Astrocyte of the hippocampus (primary cell): ENCODE data around the gene GRK5.
A peak's percentile ranks its signal among the peaks of the same experiment; 100 is the strongest.

ENCODE experiments used
- DNase-seq: peaks from one replicate; pipeline ENCODE4 v3.0.0; 2011; ENCODE audit warnings: low read depth, low spot score

Gene GRK5

GRCh38 chr10:119198438-119198837 is 8.9 kb upstream of the GRK5 start:
- no peak for DNase-seq

DNA sequence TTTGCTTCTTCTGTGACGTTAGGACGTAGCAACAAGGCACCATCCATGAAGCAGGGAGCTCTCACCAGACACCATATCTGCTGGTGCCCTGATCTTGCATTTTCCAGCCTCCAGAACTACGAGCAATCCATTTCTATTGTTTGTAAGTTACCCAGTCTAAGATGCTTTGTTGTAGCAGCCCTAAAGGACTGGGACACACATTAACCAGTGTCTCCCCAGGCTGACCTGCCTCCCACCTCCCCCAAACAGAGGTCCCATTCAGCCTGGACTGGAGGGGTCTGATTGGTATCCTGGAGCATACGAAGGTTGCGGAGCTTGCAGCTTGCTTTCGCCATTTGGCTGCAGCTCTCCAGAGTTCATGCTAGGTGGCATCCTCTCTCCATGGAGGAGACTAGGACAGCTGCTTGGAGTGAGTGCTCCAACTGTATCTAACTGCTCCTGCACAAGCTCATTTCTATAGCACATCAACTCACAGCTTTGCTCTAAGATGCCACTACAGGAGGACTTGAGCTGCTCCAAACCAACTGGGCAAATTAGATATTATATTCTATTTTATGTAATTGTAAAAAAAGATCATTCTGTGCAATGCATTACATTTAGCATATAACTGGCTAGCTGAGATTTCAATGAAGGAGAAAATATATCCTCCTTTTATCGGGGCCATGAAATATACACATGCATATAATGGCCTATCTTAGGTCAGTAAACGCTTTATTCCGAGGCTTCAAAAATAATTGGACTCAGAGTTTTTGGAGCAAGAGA is 8.0 kb upstream of the GRK5 start:
- peak; percentile 87 for DNase-seq

DNA sequence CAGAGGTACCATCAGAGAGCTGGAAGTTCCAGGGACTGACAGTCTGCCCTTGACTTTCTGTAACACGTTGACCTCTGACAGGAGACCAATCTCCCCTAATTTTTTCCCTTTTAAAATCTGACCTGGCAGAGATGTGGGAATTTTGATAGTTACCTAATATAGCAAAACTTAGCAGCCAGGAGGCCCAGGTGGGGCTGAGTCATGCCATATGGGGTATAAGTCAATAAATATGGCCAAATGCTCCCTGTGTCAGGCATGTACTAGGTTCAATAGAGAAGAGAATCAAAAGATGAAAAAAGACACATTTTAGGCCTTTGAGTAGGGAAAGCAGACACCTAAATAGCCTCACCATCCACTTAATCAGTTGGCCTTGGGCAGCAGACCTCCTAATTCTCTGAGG is 6.1 kb upstream of the GRK5 start:
- no peak for DNase-seq

- peak; percentile 54 for DNase-seq
Observed at GRCh38 chr10:119203006-119203405, 4.4 kb upstream of the GRK5 start.

DNA sequence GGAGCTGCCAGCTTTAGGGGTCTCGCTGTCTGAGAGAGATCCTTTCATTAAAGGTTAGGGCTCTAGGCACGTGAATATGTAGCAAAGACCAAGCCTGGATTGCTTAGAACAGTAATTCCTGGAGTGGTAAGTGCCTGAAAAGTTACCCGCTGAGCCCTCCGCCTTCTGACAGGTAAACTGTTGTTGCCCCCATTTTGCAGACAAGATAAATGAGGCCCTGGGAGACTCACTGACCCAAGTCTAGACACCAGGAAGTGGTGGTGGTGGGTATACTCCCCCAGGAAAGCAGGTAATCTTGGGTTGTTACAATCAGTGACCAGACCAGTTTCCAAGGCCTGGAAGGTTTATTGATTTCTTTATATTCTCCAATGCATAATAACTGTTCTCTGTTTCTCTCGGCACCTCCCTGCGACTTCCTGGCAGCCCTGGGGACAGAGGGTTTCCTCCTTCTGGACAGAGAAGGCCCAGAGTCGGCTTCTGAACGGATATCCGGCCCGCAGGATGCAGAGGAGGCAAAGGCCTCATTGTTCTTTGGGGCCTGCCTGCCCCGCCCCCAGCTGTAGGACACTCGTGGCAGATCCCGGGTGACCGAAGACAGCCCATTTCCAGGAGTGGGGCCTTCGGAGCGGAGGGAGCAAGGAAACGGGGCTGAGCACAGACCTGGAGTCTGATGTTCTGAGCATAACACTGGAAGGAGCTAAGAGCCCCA is 1.3 kb upstream of the GRK5 start:
- DNase-seq: no peak

DNA sequence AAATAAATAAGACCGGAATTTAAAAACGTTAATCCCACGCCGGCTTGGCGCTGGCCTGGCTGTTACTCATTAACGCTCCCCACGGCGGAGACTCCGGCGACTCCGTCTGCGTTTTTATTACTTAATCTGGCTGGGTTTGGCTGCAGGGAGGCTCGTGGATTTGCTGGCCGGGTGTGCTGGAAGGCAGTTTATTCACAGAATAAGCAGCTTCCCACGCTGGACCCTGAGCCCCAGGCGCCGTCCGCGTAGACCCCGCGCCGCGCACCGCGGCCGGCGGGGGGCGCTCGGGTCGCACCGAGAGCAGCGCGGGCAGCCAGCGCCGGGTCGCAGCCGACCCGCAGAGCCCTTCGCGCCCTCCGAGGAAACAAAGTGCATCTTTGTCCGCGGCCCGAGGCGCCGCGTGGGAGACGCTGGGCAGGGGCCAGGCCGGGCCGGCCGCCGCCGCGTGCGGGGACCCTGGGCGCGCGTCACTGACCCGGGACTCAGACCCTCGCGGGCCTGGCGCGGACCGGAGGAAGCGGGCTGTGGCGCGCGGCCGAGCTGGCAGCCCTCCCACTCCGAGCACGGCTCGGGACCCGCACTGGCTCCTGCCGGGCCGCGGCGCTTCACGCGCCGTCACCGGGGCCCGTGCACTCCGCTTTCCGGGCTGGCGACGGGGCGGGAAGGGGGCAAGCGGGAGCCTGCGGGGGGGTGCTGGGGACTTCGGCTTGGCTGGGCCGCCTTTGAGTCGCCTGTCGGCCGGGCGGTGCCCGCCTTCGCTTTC is 587 bp upstream of the GRK5 start:
- peak; percentile 91 for DNase-seq

DNA sequence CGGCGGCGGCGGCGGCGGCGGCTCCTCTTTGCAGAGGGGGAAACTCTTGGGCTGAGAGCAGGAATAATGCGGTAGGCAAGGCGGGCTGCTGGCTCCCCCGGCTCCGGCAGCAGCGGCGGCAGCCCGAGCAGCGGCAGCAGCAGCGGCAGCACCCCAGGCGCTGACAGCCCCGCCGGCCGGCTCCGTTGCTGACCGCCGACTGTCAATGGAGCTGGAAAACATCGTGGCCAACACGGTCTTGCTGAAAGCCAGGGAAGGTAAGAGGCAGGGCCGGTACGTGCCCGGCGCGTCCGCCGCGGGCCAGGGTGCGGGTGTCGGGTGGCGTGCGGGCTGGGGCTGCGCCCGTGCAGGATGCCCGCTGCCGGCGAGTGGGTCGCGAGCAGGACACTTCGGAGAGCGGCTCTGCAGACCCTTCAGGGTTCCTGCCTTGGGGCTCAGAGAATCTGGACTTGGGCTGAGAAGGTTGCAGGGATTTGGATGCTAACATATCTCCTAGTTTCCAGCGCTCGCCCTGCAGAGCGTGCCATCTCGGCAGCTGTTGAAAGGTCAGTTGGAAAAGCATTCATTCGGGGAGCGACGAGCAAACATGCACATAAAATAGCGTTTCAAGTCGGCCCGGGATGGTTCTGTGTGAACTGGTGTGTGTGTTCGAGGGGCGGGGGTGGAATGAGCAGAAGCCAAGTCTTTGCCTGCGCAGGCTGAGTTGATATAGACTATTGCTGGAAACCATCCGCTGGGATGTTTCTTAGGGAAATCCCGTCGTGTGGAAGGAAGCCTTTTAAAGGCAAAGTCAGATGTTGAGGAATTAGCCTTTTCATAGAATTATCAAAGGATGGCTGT is 562 bp downstream of the GRK5 start:
- DNase-seq: peak; percentile 77

- no peak for DNase-seq
Observed at GRCh38 chr10:119208553-119208940, 1.2 kb downstream of the GRK5 start.

DNA sequence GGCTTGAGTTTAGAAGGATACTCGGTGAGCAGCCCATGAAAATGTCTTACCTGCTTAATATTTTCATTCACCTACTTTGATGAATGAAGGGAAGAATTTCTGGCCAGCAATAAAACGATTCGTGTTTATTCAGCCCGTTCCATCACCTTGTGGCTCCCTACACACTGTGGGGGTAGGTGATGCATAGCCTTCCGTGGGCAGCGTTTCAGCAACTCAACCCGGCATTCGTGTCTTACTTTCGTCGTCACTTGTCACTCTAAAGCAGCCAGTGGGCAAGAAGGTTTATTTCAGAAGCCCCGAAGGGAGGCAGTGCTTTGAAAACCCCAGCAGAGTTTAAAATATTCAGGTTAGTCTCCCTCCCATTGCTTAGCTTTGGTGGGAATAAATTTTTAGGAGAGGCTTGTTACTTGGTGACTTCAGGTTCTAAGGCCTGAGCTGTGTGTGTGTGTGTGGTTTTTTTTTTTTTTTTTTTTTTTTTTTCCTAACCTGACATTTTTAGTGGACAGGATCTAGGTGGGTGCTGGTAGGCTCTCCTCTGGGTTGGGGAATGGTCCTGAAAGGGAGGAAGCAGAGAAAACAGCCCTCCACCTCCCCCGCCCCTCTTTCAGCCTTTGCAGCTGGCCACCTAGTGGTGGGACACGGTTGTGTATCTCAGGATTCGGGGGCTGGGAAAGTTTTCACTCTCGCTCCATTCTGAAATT is 1.8 kb downstream of the GRK5 start:
- peak; percentile 85 for DNase-seq

DNA sequence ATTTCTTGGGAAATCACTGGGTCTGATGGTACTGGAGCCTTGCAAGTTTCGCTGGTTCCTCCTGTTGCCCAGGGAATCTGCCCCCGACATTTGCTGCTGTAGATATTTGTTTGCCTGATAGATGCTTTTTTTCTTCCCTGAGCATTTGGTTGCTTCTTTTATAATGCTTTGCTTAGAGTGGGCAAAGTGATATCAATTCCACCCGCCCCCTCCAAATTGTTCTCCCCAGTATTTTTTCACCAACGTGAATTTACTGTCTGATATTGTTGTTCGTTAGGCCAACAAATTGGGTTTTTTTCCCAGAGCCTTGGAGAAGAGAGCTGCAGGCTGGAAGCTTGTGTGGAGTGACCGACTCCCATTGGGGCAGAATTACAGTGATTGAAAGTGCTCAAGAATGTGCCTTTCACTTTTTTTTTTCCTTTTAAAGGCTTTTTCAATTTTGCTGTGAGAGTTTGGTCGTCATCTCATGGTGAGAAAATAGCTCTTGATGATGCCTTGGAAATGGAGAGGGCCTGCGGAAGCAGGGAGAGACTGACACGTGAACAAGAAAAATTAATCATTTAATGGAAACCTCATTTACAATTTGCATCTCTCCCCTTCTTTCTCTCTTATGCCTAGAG is 2.5 kb downstream of the GRK5 start:
- peak; percentile 45 for DNase-seq

GRCh38 chr10:119210633-119211032 is 3.3 kb downstream of the GRK5 start:
- DNase-seq: no peak

- peak; percentile 60 for DNase-seq
Observed at GRCh38 chr10:119211176-119211575, 3.8 kb downstream of the GRK5 start.

- DNase-seq: peak; percentile 60
Observed at GRCh38 chr10:119211625-119212441, 4.5 kb downstream of the GRK5 start.

DNA sequence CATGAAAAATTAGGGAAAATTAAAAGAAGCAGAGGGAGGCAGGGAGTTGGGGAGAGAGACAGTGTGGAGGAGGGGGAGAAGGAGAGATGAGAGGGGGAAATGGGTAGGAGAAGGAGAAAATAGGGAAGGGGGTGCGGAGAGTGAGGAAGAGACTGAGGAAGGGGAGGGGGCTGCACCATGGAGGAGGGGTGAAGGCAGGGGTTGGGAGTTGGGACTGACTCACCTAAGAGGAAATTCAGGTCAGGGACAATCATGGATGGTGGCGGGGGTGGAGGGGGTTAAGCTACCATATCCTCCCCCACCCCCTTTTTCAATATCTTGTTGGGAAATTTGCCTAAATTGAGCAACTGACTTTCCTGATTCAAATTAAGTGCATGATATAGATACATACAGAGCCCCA is 8.0 kb downstream of the GRK5 start:
- no peak for DNase-seq

DNA sequence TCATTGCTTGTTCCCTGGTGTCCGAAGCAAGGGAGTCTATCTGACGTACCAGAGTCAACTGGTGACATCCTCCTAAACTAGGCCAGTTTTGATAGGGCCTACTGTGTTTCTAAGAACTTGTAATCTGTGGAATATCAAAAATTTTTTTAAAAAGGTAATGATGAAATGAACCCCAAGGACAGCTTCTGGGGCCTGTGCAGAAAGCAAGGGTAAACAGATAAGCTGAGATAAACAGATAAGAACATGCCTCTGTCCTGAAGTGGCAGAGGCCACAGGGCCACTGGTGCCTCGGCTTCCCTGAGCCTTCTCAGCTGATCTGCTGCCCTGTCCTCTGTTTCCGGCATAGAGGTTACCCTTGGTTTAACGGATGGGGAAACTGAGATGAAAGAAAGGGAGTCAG is 8.8 kb downstream of the GRK5 start:
- DNase-seq: no peak

GRCh38 chr10:119217401-119217800 is 10.0 kb downstream of the GRK5 start:
- DNase-seq: no peak

DNA sequence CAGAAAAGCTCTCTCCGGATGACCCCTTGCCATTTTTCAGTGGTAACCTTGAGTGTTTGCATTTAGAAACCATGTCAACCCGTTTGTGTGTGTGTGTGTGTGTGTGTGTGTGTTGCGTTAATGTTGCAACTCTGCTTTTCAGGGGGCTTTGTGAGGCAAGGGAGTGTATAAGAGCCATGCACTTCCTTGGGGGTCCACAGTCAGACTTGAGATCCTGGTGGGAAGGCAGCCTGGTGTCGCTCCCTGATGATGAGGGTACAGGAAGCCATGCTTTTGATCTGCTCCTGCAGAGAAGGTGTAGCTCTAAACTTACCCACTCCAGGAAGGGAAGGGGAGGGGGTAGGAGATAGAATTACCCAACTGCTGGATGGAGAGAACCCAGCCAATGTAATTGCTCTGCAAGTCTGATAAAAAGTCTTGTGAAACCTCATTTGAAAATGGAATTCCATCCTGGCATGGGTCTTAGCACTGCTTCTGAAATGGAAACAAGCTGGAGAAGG is 10.7 kb downstream of the GRK5 start:
- no peak for DNase-seq

GRCh38 chr10:119219871-119220270 is 12.5 kb downstream of the GRK5 start:
- DNase-seq: no peak

DNA sequence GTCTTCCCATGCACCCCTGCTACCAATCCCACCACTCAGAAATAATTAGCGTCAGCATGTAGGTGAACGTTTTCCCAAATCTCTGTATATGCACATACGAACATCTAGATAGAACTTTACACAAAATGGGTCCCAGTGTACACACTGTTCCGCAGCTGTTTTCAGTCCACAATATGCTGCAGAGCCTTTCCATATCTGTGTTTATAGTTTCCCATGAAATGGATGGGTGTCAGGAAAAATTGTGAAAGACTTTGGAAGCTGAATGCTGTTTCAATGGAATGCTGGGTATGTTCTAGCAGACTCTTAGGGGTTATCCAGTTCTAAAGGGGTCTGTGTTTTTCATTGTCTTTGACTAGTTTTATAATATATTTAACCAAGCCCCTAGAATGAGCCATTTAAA is 13.8 kb downstream of the GRK5 start:
- no peak for DNase-seq

DNA sequence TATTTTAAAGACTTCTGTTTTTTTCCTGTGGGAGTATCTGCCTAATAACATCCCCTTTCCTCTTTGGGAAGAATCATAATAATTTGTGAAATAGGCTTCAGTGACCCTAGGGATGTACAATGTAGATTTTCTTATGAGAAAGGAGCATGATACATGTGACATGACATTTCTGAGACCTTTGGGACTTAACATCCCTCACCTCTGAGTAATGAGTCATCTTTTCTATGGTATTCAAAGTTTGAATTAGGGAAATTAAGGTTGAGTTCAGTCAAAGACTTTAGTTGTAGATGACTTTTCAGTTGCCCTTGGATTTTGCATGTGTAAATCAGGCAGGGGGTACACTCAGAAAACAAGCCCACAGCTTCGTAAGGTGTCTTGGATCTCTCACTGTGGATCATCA is 14.3 kb downstream of the GRK5 start:
- DNase-seq: no peak
